Astrocyte (in vitro differentiated cells and primary cell): ENCODE results near the gene FAM50A. TPM values are rescaled to one million over a fixed set of nuclear protein-coding genes. Genes with fewer than 3 reads are reported as not detected.
A peak's percentile ranks its signal among the peaks of the same experiment; 100 is the strongest.

Experiments used
- DNase-seq: peaks from one replicate; pipeline ENCODE4 v3.0.0-alpha.2; 2010; ENCODE audit warnings: low read depth
- FAIRE-seq: peaks from 2 replicates; lab custom pipeline; 2011; peaks lifted over from hg19 to GRCh38; lab: Jason Lieb, UNC
- H2AFZ ChIP-seq: 2 replicates; pipeline ENCODE4 v1.6.0; 2012; ENCODE audit warnings: low read depth, low read length, inconsistent platforms
- H3K27ac ChIP-seq: 2 replicates; pipeline ENCODE4 v1.5.1; 2011; ENCODE audit warnings: low read depth, low read length, inconsistent platforms
- H3K27me3 ChIP-seq: 2 replicates; pipeline ENCODE4 v1.6.0; 2011; ENCODE audit warnings: low read length, inconsistent platforms; ENCODE audit not compliant: insufficient read depth
- H3K36me3 ChIP-seq: 2 replicates; pipeline ENCODE4 v1.5.1; 2011; ENCODE audit warnings: low read length, inconsistent platforms; ENCODE audit not compliant: insufficient read depth
- H3K4me1 ChIP-seq: 2 replicates; pipeline ENCODE4 v1.5.1; 2011; ENCODE audit warnings: low read length, inconsistent platforms; ENCODE audit not compliant: insufficient read depth
- H3K4me2 ChIP-seq: 2 replicates; pipeline ENCODE4 v1.6.0; 2012; ENCODE audit warnings: low read length, inconsistent platforms
- H3K4me3 ChIP-seq: 2 replicates; pipeline ENCODE4 v1.5.1; 2011; ENCODE audit warnings: low read depth, mild to moderate bottlenecking, low read length, inconsistent platforms; ENCODE audit not compliant: insufficient read depth
- H3K79me2 ChIP-seq: 2 replicates; pipeline ENCODE4 v1.6.0; 2012; ENCODE audit warnings: mild to moderate bottlenecking, low read length, inconsistent platforms; ENCODE audit not compliant: insufficient read depth
- H3K9ac ChIP-seq: 2 replicates; pipeline ENCODE4 v1.6.0; 2012; ENCODE audit warnings: mild to moderate bottlenecking, low read length, inconsistent platforms
- H3K9me3 ChIP-seq: 2 replicates; pipeline ENCODE4 v1.5.1; 2012; ENCODE audit warnings: low read depth, mild to moderate bottlenecking, low read length, inconsistent platforms; ENCODE audit not compliant: insufficient read depth
- H4K20me1 ChIP-seq: 2 replicates; pipeline ENCODE4 v1.6.0; 2012; ENCODE audit warnings: low read length, inconsistent platforms; ENCODE audit not compliant: insufficient read depth
- H3K27ac Mint-ChIP-seq: one replicate; pipeline ENCODE4 v1.8.0; 2021; ENCODE audit warnings: mild to moderate bottlenecking, mixed read lengths; ENCODE audit not compliant: unreplicated experiment
- H3K27me3 Mint-ChIP-seq: one replicate; pipeline ENCODE4 v1.8.0; 2021; ENCODE audit warnings: low read depth, mixed read lengths; ENCODE audit not compliant: unreplicated experiment
- H3K36me3 Mint-ChIP-seq: one replicate; pipeline ENCODE4 v1.8.0; 2021; ENCODE audit warnings: low read depth, mixed read lengths; ENCODE audit not compliant: unreplicated experiment
- H3K4me1 Mint-ChIP-seq: one replicate; pipeline ENCODE4 v1.8.0; 2021; ENCODE audit warnings: low read depth, mixed read lengths; ENCODE audit not compliant: unreplicated experiment
- H3K4me3 Mint-ChIP-seq: one replicate; pipeline ENCODE4 v1.8.0; 2021; ENCODE audit warnings: mild to moderate bottlenecking, moderate library complexity, mixed read lengths; ENCODE audit not compliant: unreplicated experiment
- H3K9me3 Mint-ChIP-seq: one replicate; pipeline ENCODE4 v1.8.0; 2021; ENCODE audit warnings: mild to moderate bottlenecking, mixed read lengths; ENCODE audit not compliant: unreplicated experiment
- EZH2 ChIP-seq: IDR thresholded peaks from 2 replicates; pipeline ENCODE4 v1.6.1; 2012; ENCODE audit warnings: mild to moderate bottlenecking, low read length, inconsistent platforms; ENCODE audit not compliant: insufficient read depth
- total RNA-seq: library from RNA; stranded (reverse); gene quantifications from 2 replicates; pipeline ENCODE4 v1.2.1, GENCODE V29; 2021
- TF ChIP-seq, protein P1 (sequence below): IDR thresholded peaks from 2 replicates; pipeline ENCODE4 v1.5.1; 2011; ENCODE audit warnings: low read depth, mild to moderate bottlenecking, inconsistent platforms, low read length, moderate library complexity; ENCODE audit not compliant: insufficient read depth

FAM50A gene
- total RNA-seq, 1 donor from 2014 or later: 100.0 TPM

DNA sequence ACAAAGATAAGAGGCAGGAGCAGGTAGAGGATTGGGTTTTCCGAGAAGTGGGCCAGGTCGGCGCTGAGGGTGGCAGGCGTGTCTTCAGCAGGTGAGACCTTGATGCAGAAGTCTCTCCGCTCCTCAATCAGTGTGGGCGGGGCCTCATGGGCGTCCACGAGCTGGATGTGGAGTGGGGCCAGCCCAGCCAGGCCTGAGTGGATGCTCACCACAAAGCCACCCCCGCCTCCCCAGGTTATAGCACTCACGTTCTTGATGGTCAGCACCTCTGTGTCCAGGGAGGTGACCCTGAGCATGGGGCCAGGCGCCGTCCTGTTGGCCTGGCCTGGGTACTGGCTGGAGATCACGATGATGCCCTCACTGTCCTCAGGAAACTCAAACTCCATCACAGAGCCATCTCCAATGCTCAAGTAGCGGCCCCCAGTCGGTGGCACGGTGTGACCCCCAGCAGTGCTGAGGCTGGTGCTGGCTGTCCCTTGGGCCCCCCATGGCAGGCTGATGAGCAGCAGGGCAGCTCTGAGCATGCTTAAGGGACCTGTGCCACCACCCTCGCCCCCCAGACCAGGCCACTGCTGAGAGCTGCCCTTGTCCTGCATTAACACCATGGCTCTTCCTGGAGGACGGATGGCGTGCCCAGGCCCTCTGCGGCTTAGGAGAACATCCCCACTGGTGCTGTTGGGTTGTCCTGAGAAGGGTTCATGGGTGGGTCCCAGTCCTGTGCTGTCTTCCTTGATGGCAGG is 44.6 kb downstream of the FAM50A start:
- no peaks in the 10 kb centered on the region for H3K27me3 ChIP-seq
- Mint-ChIP-seq H3K9me3 (no peaks in the 10 kb centered on the region), H3K36me3 (no peaks in the 10 kb centered on the region), H3K4me3 (peak overlapping the region; percentile 27), H3K27me3 (peaks cover 2% of the 10 kb centered on the region), H3K27ac (no peak overlapping the region), H3K4me1 (no peaks in the 10 kb centered on the region)
- peaks cover 34% of the 10 kb centered on the region for H3K79me2 ChIP-seq
- no peaks in the 10 kb centered on the region for H3K36me3 ChIP-seq
- no peaks in the 10 kb centered on the region for H4K20me1 ChIP-seq
- no peaks in the 10 kb centered on the region for H3K9me3 ChIP-seq
- H3K4me1 ChIP-seq: peaks cover 18% of the 10 kb centered on the region
- DNase-seq: no peak
- no peak overlapping the region for H2AFZ ChIP-seq
- FAIRE-seq: no peak
- no peak overlapping the region for H3K9ac ChIP-seq
- H3K4me3 ChIP-seq: no peak overlapping the region
- H3K4me2 ChIP-seq: peak overlapping the region; percentile 87
- H3K27ac ChIP-seq: no peak overlapping the region
- no peak for TF ChIP-seq EZH2

DNA sequence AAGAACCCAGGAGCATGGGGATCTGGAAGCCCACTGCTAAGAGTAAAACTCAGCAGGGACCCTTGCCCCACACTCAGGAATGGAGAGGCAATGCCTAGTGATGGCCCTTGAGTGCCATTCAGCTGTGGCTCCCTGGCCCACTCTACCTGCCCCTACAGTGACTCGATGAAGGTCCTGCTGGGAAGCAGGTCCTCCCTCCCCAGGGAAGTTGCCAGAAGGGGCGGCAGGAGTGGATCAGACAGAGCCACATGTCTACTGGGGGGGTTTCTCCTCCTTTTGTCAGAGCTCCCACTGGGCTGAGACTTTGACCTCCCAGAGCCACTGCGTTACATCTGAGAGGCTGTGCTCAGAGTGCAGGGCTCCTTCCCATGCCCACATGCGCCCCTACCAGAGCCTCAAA is 45.2 kb downstream of the FAM50A start:
- Histone ChIP-seq H3K9ac (no peak overlapping the region), H3K79me2 (peaks cover 34% of the 10 kb centered on the region), H3K27ac (no peak overlapping the region), H3K4me1 (peaks cover 18% of the 10 kb centered on the region), H3K36me3 (no peaks in the 10 kb centered on the region), H4K20me1 (no peaks in the 10 kb centered on the region), H3K9me3 (no peaks in the 10 kb centered on the region), H3K4me3 (peak overlapping the region; percentile 56), H3K27me3 (no peaks in the 10 kb centered on the region), H2AFZ (no peak overlapping the region), H3K4me2 (peak overlapping the region; percentile 87)
- TF ChIP-seq, protein P1, sequence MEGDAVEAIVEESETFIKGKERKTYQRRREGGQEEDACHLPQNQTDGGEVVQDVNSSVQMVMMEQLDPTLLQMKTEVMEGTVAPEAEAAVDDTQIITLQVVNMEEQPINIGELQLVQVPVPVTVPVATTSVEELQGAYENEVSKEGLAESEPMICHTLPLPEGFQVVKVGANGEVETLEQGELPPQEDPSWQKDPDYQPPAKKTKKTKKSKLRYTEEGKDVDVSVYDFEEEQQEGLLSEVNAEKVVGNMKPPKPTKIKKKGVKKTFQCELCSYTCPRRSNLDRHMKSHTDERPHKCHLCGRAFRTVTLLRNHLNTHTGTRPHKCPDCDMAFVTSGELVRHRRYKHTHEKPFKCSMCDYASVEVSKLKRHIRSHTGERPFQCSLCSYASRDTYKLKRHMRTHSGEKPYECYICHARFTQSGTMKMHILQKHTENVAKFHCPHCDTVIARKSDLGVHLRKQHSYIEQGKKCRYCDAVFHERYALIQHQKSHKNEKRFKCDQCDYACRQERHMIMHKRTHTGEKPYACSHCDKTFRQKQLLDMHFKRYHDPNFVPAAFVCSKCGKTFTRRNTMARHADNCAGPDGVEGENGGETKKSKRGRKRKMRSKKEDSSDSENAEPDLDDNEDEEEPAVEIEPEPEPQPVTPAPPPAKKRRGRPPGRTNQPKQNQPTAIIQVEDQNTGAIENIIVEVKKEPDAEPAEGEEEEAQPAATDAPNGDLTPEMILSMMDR: no peak
- TF ChIP-seq EZH2: no peak
- no peaks in the 10 kb centered on the region for H3K9me3 Mint-ChIP-seq
- H3K4me3 Mint-ChIP-seq: peak overlapping the region; percentile 89
- peaks cover 2% of the 10 kb centered on the region for H3K27me3 Mint-ChIP-seq
- DNase-seq (no peak), FAIRE-seq (no peak)
- no peaks in the 10 kb centered on the region for H3K4me1 Mint-ChIP-seq
- no peak overlapping the region for H3K27ac Mint-ChIP-seq
- H3K36me3 Mint-ChIP-seq: no peaks in the 10 kb centered on the region

DNA sequence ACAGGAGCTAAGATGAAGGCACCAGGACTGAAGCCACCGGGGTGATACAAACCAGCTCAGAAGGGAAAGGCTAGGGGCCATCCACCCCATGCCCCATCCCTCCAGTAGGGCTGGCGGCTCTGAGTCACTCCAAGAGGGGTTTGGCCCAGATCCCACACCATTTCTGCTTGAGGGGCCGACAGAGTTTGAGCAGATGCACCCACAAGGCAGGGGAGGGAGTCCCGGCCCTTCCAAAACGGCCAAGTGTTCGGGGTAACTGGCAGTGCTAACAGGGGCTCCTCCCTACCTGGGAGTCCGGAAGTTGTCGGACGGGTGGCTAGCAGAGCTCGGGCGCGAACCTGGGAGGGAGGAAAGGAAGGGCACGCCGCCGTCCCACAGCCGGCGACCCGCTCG is 46.1 kb downstream of the FAM50A start:
- Histone ChIP-seq H3K4me3 (peak overlapping the region; percentile 56), H3K4me1 (peaks cover 18% of the 10 kb centered on the region), H2AFZ (peak overlapping the region; percentile 30), H3K27me3 (no peaks in the 10 kb centered on the region), H3K36me3 (no peaks in the 10 kb centered on the region), H3K79me2 (peaks cover 28% of the 10 kb centered on the region), H4K20me1 (no peaks in the 10 kb centered on the region), H3K9ac (peak overlapping the region; percentile 79), H3K4me2 (peak overlapping the region; percentile 87), H3K9me3 (no peaks in the 10 kb centered on the region), H3K27ac (peak overlapping the region; percentile 56)
- no peak for TF ChIP-seq EZH2
- TF ChIP-seq, protein P1: no peak
- Mint-ChIP-seq H3K4me3 (peak overlapping the region; percentile 89), H3K36me3 (no peaks in the 10 kb centered on the region), H3K27ac (peak overlapping the region; percentile 62), H3K4me1 (no peaks in the 10 kb centered on the region), H3K9me3 (no peaks in the 10 kb centered on the region), H3K27me3 (peaks cover 2% of the 10 kb centered on the region)
- DNase-seq (peak; percentile 15), FAIRE-seq (no peak)
